Astrocyte (in vitro differentiated cells and primary cell): ENCODE results near the gene P3H1.

Experiments
- CTCF ChIP-seq: IDR thresholded peaks from 2 replicates; pipeline ENCODE4 v1.5.1; 2011; ENCODE audit warnings: low read depth, mild to moderate bottlenecking, inconsistent platforms, low read length, moderate library complexity; ENCODE audit not compliant: insufficient read depth
- EZH2 ChIP-seq: IDR thresholded peaks from 2 replicates; pipeline ENCODE4 v1.6.1; 2012; ENCODE audit warnings: mild to moderate bottlenecking, low read length, inconsistent platforms; ENCODE audit not compliant: insufficient read depth

- TF ChIP-seq CTCF (no peak), EZH2 (no peak)
Observed at GRCh38 chr1:42736152-42736551, 30.7 kb downstream of the P3H1 start.
